ENCODE data around the gene DECR2. TPM values are rescaled to one million over a fixed set of nuclear protein-coding genes. Genes with fewer than 3 reads are reported as not detected.

DECR2 gene
- total RNA-seq, 1 donor from 2014 or later, result 7.1 TPM

DNA sequence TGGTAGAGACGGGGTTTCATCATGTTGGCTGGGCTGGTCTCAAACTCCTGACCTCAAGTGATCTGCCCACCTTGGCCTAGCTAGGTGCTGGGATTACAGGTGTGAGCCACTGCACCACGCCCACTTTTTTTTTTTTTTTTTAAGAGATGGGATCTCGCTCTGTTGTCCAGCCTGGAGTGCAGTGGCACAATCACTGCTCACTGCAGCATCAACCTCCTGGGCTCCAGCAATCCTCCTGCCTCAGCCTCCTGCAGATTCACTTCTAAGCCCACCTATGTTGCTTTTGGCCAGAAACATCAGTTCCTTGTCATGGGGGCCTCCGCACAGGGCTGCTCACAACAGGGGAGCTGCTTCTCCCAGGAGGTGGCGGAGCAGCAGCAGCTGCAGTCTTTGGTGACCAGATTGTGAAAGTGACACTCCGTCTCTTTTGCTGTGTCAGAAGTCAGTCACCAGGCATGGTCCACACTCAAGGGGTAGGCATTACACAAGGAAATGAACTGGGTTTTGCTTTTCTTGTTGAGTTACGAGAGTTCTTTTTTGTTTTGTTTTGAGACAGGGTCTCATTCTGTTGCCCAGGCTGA lies 9.1 kb upstream of the DECR2 start:
- TF ChIP-seq, protein P1, sequence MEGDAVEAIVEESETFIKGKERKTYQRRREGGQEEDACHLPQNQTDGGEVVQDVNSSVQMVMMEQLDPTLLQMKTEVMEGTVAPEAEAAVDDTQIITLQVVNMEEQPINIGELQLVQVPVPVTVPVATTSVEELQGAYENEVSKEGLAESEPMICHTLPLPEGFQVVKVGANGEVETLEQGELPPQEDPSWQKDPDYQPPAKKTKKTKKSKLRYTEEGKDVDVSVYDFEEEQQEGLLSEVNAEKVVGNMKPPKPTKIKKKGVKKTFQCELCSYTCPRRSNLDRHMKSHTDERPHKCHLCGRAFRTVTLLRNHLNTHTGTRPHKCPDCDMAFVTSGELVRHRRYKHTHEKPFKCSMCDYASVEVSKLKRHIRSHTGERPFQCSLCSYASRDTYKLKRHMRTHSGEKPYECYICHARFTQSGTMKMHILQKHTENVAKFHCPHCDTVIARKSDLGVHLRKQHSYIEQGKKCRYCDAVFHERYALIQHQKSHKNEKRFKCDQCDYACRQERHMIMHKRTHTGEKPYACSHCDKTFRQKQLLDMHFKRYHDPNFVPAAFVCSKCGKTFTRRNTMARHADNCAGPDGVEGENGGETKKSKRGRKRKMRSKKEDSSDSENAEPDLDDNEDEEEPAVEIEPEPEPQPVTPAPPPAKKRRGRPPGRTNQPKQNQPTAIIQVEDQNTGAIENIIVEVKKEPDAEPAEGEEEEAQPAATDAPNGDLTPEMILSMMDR (IDR thresholded peaks at IDR 0.05), result no peak
- TF ChIP-seq EZH2 (IDR thresholded peaks at IDR 0.05), result no peak
- TF ChIP-seq EZH2phosphoT487 (IDR thresholded peaks at IDR 0.05), result no peak
- Mint-ChIP-seq H3K36me3 (peaks cover 2% of the 10 kb centered on the region), H3K4me3 (no peak overlapping the region)

DNA sequence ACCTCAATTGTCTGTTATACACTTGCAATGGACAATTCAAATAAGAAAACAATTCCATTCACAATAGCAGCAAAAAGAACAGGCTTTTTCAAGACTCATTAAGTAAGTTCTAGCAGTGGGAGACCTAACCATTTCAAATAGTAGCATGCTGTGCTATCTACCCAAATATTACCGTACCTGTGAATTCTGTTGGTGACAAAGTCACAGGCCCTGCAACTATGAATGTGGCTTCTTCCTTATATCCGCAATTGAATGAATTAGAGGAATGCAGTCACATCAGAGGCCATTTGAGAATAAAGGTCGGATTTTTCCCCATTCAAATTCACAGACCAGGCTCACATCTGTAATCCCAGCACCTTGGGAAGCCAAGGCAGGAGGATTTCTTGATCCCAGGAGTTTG lies 5.5 kb upstream of the DECR2 start:
- Histone ChIP-seq H3K27me3 (peaks cover 2% of the 10 kb centered on the region), H3K36me3 (no peaks in the 10 kb centered on the region), H3K4me3 (peak overlapping the region; percentile 69), H3K79me2 (ENCODE audit: low read depth) (no peaks in the 10 kb centered on the region), H3F3A (ENCODE audit: low read depth) (peaks cover 50% of the 10 kb centered on the region), H3K27ac (no peak overlapping the region), H3K4me1 (peaks cover 7% of the 10 kb centered on the region), H3K4me2 (peak overlapping the region; percentile 77), H4K20me1 (ENCODE audit: low read depth) (peaks cover 26% of the 10 kb centered on the region), H3K9ac (no peak overlapping the region), H2AFZ (replicated peaks) (peak overlapping the region; percentile 66), H3K9me3 (ENCODE audit: low read depth) (no peaks in the 10 kb centered on the region)
- TF ChIP-seq, protein P1 (IDR thresholded peaks at IDR 0.05), result no peak
- no peak for TF ChIP-seq EZH2phosphoT487 (IDR thresholded peaks at IDR 0.05)
- TF ChIP-seq EZH2 (IDR thresholded peaks at IDR 0.05), result no peak
- H3K27me3 Mint-ChIP-seq (ENCODE audit: insufficient read depth, low read depth), result peaks cover 13% of the 10 kb centered on the region
- peak; percentile 40 for DNase-seq (ENCODE audit: low spot score)
- peaks cover 2% of the 10 kb centered on the region for H3K36me3 Mint-ChIP-seq
- H3K4me3 Mint-ChIP-seq, result peak overlapping the region; percentile 97
- no peaks in the 10 kb centered on the region for H3K9me3 Mint-ChIP-seq
- peak overlapping the region; percentile 91 for H3K27ac Mint-ChIP-seq
- peaks cover 23% of the 10 kb centered on the region for H3K4me1 Mint-ChIP-seq

More for the DNA sequence above, 9.1 kb upstream of the DECR2 start:
- no peak overlapping the region for H3K9ac ChIP-seq
- H3K4me1 Mint-ChIP-seq, result peaks cover 32% of the 10 kb centered on the region
- peaks cover 11% of the 10 kb centered on the region for H3K4me1 ChIP-seq
- no peaks in the 10 kb centered on the region for H3K9me3 ChIP-seq (ENCODE audit: low read depth)
- H3K36me3 ChIP-seq, result no peaks in the 10 kb centered on the region
- H3K4me3 ChIP-seq, result no peak overlapping the region
- H3K27me3 ChIP-seq, result peaks cover 2% of the 10 kb centered on the region
- no peak for DNase-seq (ENCODE audit: low spot score)
- H4K20me1 ChIP-seq (ENCODE audit: low read depth), result no peaks in the 10 kb centered on the region
- no peak overlapping the region for H2AFZ ChIP-seq (replicated peaks)
- H3F3A ChIP-seq (ENCODE audit: low read depth), result peaks cover 25% of the 10 kb centered on the region
- H3K27ac ChIP-seq, result no peak overlapping the region
- H3K4me2 ChIP-seq, result no peak overlapping the region
- H3K9me3 Mint-ChIP-seq, result peaks cover 3% of the 10 kb centered on the region
- no peaks in the 10 kb centered on the region for H3K79me2 ChIP-seq (ENCODE audit: low read depth)
- no peak overlapping the region for H3K27ac Mint-ChIP-seq
- peaks cover 15% of the 10 kb centered on the region for H3K27me3 Mint-ChIP-seq (ENCODE audit: insufficient read depth, low read depth)

DNA sequence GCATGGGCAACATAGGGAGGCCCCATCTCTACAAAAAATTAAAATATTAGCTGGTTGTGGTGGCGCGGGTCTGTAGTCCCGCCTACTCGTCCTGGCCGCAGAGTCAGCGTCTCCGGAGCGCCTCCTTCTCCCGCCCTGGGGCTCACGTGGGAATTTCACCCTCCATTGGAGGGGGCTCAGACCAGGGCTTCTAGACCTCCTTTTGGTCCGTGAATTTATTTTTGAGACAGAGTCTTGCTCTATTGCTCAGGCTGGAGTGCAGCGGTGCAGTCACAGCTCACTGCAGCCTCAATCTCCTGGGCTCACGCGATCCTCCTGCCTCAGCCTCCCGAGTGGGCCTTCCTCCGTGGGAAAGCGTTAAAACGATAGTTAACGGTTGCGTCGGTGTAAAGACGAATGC lies 5.1 kb upstream of the DECR2 start:
- Histone ChIP-seq H3K4me3 (peak overlapping the region; percentile 69), H4K20me1 (ENCODE audit: low read depth) (peaks cover 26% of the 10 kb centered on the region), H2AFZ (replicated peaks) (peak overlapping the region; percentile 66), H3K4me1 (peaks cover 7% of the 10 kb centered on the region), H3K4me2 (peak overlapping the region; percentile 77), H3K27me3 (peaks cover 2% of the 10 kb centered on the region), H3K9ac (no peak overlapping the region), H3K27ac (no peak overlapping the region), H3K79me2 (ENCODE audit: low read depth) (no peaks in the 10 kb centered on the region), H3F3A (ENCODE audit: low read depth) (peaks cover 53% of the 10 kb centered on the region), H3K36me3 (no peaks in the 10 kb centered on the region), H3K9me3 (ENCODE audit: low read depth) (no peaks in the 10 kb centered on the region)
- TF ChIP-seq EZH2 (IDR thresholded peaks at IDR 0.05), result no peak
- TF ChIP-seq, protein P1 (IDR thresholded peaks at IDR 0.05), result no peak
- H3K27ac Mint-ChIP-seq, result peak overlapping the region; percentile 98
- H3K4me1 Mint-ChIP-seq, result peaks cover 23% of the 10 kb centered on the region
- peak; percentile 75 for DNase-seq (ENCODE audit: low spot score)
- no peaks in the 10 kb centered on the region for H3K9me3 Mint-ChIP-seq
- peak overlapping the region; percentile 97 for H3K4me3 Mint-ChIP-seq
- H3K27me3 Mint-ChIP-seq (ENCODE audit: insufficient read depth, low read depth), result peaks cover 13% of the 10 kb centered on the region
- peaks cover 2% of the 10 kb centered on the region for H3K36me3 Mint-ChIP-seq
